Ecto neural progenitor cell (in vitro differentiated cells): ENCODE results near the gene ZDHHC7.
"Not testable (repeated sequence)": the region's sequence is repeated elsewhere in the genome, so short reads cannot be mapped to it uniquely, and the experiment has no call there.

Experiments
- DNase-seq: peaks from one replicate; pipeline ENCODE4 v3.0.0-alpha.2; 2018; ENCODE audit warnings: low spot score

The ZDHHC7 gene

GRCh38 chr16:84938616-84939015 is 72.7 kb downstream of the ZDHHC7 start:
- not testable (repeated sequence) for DNase-seq

DNA sequence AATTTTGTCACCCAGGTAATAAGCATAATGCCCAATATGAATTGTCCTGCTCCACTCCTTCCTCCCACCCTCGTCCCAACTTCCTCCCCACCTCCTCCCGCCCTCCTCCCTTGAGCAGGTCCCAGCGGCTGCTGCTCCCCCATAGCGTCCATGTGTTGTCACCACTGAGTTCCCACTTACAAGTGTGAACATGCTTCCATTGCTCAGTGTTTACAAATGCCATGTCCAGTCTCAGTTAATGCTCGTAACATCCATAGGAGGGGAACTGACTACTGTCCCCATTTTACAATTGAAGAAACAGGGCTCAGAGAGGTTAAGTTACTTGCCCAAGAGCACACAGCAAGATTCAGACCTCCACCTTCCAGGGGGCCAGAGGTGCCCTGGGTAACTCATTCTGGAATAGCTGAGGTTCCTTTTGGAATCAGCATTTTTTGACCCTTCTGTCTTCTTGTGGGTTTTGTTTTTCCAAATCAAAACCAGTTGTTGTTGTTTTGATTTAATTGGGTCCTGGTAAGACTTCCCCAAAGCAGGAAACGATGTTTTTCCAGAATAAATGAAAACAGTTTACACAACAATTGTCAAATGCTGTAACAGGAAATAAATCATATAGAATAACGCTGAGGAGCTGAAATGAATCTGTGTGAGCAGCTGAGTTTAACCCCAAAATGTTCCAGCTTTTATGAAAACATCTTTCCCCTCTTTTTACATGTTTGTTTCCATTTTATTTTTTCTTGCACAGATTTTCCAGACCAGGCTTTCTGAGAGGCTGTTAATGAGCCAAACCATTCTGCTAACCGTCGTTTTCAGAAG is 73.9 kb downstream of the ZDHHC7 start:
- no peak for DNase-seq

DNA sequence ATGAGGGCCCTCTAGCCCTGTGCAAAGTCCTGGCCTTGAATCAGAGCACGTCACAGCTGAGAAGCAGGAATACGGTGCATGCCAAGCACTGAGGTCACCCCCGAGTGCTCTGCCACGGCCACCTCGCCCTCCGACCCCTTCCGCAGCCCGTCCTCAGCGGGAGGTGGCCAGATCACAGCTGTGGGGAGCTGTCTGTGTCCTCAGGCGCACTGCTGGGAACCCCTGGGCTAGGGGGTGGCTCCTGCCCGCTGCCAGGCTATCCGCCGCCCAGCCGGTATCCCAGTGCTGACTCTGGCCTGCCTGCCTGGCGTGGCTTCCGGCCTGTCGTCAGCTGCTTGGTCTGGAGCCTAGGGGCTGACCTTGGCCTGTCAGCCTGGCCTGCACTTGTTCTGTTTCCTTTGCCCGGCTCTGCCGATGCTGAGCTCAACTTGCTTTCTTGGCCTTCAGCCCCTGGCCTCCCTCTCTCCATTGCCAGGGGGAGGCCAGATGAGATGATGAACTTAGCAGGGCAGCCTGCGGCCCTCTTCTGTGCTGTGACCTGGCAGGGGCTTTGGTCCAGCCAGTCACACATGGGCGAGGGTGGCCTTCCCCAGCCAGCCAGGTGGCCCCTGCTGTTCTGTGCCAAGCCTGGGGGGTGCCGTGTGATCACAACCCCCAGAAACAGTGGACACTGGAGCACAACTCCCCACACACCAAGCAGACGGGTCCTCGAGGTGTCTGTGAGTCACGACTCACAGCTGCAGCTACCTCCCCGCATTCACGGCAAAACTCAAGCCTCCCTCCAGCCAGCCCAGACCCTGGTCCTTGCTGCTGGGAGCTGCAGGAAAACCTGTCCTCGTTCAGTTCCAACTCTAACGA is 77.3 kb downstream of the ZDHHC7 start:
- no peak for DNase-seq

GRCh38 chr16:84932681-84933080 is 78.7 kb downstream of the ZDHHC7 start:
- no peak for DNase-seq

DNA sequence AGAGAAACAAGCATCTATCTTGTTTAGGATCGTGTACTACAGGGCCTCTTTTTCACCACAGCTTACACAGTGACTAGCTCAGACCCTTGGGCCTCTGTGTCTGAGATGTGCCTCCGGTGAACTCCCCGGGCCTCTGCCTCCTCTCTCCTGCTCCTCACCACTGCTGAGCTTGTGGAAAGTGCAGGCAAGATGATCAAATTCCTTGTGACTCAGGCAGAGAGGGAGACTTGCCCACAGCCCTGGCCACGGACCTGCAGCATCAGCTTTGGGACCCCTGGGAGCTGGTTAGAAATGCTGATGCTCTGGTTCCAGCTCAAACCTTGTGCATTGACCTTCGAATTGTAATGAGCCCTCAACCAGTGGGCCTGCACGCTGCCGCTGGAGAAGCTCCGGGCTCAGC is 79.8 kb downstream of the ZDHHC7 start:
- DNase-seq, result no peak

DNA sequence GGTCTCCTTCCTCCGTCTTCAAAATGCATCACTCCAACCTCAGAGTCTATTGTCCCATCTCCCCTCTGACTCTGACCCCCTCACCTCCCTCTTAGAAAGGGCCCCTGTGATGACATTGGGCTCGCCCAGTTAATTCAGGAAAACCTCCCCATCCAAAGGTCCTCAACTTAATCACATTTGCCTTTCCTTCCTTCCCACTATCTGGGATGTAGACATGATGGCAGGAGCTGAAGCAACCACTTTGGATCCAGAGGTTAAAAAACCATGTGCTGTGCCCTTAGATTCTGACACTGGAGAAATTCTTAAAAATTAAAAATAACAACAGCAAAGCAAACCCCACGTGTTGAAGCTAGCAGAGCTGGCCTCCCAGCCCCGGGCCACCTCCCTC is 80.2 kb downstream of the ZDHHC7 start:
- DNase-seq, result no peak

- no peak for DNase-seq
Measured at GRCh38 chr16:84930298-84931106, 80.8 kb downstream of the ZDHHC7 start.

- DNase-seq, result no peak
Measured at GRCh38 chr16:84929421-84930297, 81.7 kb downstream of the ZDHHC7 start.

GRCh38 chr16:84928679-84929420 is 82.5 kb downstream of the ZDHHC7 start:
- no peak for DNase-seq

- no peak for DNase-seq
Measured at GRCh38 chr16:84927621-84928591, 83.4 kb downstream of the ZDHHC7 start.

DNA sequence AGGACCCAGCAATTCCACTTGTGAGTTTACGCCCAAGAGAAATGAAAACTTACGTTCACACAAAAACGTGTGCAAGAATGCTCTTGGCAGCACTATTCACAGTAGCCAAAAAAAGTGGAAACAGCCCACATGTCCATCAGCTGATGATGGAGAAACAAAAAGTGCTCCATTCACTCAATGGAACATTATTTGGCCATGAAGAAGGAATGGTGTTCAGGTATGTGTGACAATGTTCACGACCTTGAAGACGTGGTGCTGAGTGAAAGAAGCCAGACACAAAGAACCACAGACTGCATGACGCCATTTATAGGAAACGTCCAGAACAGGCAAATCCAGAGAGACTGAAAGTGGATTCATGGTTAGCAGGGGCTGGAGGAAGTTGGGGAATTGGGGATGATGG is 84.9 kb downstream of the ZDHHC7 start:
- no peak for DNase-seq

- DNase-seq, result no peak
Measured at GRCh38 chr16:84925773-84926372, 85.5 kb downstream of the ZDHHC7 start.

DNA sequence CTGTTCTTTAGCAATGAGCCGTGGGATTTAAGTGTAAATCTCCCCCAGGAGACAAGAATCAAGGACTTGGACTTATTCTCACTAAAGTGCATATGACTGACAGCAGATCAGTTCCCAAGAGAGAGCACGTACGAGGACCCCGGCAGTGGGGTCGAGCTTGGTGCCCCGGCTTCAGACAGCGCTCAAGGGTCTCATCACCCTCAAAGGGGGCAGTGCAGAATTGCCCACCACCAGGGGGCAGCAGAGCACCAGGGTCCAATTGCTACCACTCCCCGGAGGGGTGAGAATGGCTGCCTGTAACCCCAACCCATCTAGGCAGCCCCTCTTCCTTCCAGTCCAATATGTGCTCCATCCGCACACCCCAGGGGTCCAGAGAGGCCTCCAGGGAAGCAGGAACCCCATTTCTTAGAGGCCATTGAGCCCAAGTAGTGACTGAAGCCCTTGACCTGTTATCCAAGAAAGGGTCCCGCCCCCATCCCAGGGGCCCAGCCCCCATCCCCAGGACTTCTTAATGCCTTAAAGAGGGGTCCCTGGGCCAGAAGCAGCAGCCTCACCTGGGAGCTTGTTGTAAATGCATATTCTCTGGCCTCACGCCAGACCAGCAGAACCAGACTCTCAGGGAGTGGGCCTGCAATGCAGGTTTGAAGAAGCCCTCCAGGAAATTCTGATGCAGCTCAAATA is 86.1 kb downstream of the ZDHHC7 start:
- peak; percentile 71 for DNase-seq

DNA sequence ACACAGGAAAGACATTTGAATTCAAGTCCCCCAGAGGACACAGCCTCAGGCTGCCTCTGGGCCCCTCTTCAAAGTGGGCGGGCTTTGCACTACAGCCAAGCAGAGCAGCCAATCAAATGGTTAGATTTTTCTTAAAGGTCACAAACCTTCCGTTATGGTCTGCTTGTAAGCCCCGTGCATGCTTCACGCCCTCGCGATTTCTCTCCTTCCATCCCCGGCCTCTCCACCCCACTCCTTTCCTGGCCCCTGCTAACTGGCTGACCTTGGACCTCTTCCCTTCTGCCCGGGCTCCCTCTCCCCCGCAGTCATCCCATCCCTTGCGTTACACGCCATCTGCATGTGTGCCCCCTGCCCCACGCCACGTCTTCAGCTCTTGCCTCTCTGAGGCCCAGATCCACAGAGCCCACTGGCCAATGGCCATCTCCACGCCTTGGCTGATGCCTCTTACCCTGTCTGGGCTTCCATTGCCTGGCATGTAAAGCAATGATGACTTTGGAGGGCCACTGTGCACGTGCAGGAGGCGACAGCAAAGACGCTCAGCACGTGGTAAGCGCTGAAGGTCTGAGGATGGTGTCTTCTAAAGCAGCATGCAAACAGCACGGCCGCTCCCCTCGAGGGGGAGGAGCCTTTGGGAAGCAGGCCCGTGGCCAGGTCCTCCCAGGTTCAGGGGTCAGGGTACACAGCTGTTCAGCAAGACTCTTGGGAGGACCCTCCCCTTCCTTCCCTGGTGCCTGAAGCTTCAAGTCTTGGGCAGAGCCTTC is 86.8 kb downstream of the ZDHHC7 start:
- DNase-seq, result no peak
